Skin epidermis (tissue), 12 donors: ENCODE results near the gene RAD23B.
A peak's percentile ranks its signal among the peaks of the same experiment; 100 is the strongest.

Experiments used
- H3K27ac ChIP-seq, 21 experiments: fragments of 200-600 bp; sonication (generic) in 11 of 21; one replicate each; pipeline ENCODE4 v1.5.0; 2020; ENCODE audit warnings: mild to moderate bottlenecking in 3 of 21, inconsistent platforms in 2 of 21, moderate library complexity in 2 of 21
- H3K4me3 ChIP-seq, 7 experiments: fragments of 200-600 bp; sonication (generic) in 2 of 7; one replicate each; pipeline ENCODE4 v1.5.0; 2020; ENCODE audit warnings: inconsistent platforms in 2 of 7, mild to moderate bottlenecking in 2 of 7, moderate library complexity in 1 of 7

RAD23B gene

GRCh38 chr9:107266624-107267368 lies 16.3 kb upstream of the RAD23B start:
- Histone ChIP-seq H3K27ac (no peak overlapping the region), H3K4me3 (no peak overlapping the region)

DNA sequence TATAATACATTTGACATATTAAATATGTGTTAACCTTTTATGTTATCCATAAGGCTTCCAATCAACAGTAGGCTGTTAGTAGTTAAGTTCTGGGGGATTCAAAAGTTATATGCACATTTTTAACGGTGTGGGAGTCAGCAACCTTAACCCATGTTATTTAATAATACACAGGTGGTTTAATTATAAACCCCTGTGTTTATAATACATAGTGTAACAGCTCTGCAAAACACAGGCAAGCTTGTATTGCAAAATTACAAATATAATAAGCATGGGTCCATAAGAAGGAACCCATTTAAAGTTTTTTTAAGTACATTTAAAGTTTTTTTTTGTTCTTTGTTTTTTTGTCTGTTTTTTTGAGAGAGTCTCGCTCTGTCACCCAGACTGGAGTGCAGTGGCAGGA lies 14.5 kb upstream of the RAD23B start:
- H3K4me3 ChIP-seq, result no peak overlapping the region
- no peak overlapping the region for H3K27ac ChIP-seq

GRCh38 chr9:107269254-107269653 lies 13.8 kb upstream of the RAD23B start:
- peak overlapping the region in 1 of 21 experiments; percentile 23 for H3K27ac ChIP-seq
- H3K4me3 ChIP-seq, result no peak overlapping the region

DNA sequence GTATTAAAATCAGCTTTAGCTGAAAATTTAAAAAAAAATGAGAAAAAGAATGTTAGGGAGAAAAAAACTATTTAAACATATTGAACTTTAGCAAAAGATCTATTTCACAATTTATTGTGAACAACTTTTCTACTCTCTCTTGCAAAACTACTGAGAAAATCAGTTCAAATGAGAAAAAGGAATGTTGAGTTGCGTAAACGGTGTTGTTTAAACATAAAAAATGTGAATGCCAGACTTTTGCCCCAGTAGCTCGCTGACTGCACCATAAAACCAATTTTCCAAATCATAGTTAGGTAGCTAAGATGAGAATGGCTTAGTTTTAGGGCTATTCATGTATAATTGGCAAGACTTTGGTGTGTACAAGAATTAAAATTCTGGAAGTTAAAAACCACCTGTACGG lies 13.4 kb upstream of the RAD23B start:
- H3K4me3 ChIP-seq, result no peak overlapping the region
- no peak overlapping the region for H3K27ac ChIP-seq

DNA sequence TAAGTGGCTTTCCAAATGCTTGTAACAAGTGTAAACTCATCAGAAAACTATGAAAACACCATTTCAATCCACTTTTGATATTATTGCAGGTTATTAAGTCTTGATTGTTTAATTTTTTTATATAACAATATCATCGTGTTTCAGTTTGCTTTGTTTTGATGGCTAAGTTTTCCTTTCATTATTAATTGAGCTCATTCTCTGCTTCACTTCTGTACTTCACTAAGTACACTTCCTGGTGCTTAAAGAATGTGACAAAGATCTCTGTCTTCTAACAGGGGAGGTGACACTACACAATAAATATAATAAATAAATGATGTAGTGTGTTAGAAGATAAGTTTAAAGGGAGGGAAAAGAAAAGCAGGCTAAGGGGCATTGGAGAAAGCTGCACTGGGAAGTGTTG lies 13.0 kb upstream of the RAD23B start:
- Histone ChIP-seq H3K27ac (no peak overlapping the region), H3K4me3 (no peak overlapping the region)

DNA sequence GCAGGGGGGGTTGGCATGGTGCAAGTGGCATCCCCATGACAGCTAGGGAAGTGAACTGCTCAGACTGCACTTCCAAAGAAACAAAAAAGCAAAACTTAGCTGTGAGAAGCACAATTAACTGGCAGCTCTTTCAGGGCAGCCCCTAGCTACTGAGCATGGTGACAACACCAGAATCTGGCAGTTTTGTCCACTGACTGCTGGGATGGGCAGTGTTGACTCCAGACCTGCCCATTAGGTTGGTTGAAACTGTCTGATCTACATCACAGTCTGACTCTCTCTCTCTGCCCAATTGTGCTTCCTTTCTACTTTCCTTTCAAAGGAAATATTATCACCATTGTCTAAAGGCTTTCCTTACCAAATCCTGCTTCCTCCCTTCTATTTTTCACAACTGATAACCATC lies 12.5 kb upstream of the RAD23B start:
- H3K27ac ChIP-seq, result no peak overlapping the region
- H3K4me3 ChIP-seq, result no peak overlapping the region

- Histone ChIP-seq H3K27ac (no peak overlapping the region), H3K4me3 (no peak overlapping the region)
These were observed 9.4 kb upstream of the RAD23B start for GRCh38 chr9:107273634-107274033.

DNA sequence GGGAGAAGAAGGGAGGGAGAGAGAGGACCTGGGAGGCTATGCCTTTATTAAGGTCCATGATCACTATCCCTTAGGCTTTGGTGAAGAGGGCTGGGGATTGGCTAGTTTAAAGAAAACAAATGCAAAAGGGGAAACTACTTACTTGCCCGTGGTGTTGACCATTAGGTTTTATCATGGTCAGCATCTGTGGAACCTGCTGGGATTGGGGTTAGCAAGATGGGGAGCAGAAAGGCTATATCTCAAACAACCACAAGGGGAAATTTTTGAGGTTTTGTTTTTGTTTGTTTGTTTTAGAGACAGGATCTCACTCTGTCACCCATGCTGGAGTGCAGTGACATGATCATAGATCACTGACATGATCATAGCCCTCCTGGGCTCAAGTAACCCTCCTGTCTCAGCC lies 9.0 kb upstream of the RAD23B start:
- Histone ChIP-seq H3K4me3 (no peak overlapping the region), H3K27ac (no peak overlapping the region)

- Histone ChIP-seq H3K27ac (no peak overlapping the region), H3K4me3 (no peak overlapping the region)
These were observed 8.1 kb upstream of the RAD23B start for GRCh38 chr9:107274953-107275422.

DNA sequence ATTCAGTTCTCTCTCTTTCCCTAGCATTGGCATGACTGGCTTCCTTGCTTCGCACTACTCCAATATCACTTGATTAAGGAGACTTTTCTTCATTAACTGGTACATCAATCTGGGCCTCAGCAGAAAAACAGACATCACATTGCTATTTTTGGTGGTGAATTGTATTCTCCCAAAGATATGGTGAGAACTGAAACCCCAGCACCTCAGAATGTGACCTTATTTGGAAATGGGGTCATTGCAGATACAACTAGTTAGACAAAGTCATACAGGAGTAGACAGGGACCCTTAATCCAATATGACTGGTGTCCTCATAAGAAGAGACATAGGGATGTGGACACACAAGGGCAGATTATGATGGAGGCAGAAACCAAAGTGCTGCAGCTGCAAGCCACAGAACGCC lies 7.5 kb upstream of the RAD23B start:
- Histone ChIP-seq H3K4me3 (no peak overlapping the region), H3K27ac (no peak overlapping the region)

GRCh38 chr9:107276966-107277710 lies 5.9 kb upstream of the RAD23B start:
- Histone ChIP-seq H3K4me3 (no peak overlapping the region), H3K27ac (no peak overlapping the region)

DNA sequence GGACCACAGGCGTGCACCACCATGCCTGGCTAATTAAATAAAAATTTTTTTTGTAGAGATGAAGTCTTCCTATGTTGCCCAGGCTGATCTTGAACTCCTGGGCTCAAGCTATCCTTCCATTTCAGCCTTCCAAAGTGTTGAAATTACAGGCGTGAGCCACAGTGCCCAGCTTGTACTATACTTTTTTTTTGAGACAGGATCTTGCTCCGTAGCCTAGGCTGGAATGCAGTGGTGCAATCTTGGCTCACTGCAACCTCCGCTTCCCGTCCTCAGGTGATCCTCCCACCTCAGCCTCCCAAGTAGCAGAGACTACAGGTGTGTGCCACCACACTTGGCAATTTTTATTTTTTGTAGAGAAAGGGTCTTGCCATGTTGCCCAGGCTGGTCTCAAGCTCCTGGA lies 5.3 kb upstream of the RAD23B start:
- H3K27ac ChIP-seq, result no peak overlapping the region
- H3K4me3 ChIP-seq, result no peak overlapping the region

- Histone ChIP-seq H3K27ac (no peak overlapping the region), H3K4me3 (no peak overlapping the region)
These were observed 4.0 kb upstream of the RAD23B start for GRCh38 chr9:107279086-107279485.

- H3K4me3 ChIP-seq, result no peak overlapping the region
- peak overlapping the region in 10 of 21 experiments; percentile 5 to 81 (median 46) for H3K27ac ChIP-seq
These were observed 2.5 kb upstream of the RAD23B start for GRCh38 chr9:107280543-107280942.

GRCh38 chr9:107281184-107281583 lies 1.9 kb upstream of the RAD23B start:
- Histone ChIP-seq H3K27ac (peak overlapping the region in 8 of 21 experiments; percentile 5 to 81 (median 58)), H3K4me3 (no peak overlapping the region)

DNA sequence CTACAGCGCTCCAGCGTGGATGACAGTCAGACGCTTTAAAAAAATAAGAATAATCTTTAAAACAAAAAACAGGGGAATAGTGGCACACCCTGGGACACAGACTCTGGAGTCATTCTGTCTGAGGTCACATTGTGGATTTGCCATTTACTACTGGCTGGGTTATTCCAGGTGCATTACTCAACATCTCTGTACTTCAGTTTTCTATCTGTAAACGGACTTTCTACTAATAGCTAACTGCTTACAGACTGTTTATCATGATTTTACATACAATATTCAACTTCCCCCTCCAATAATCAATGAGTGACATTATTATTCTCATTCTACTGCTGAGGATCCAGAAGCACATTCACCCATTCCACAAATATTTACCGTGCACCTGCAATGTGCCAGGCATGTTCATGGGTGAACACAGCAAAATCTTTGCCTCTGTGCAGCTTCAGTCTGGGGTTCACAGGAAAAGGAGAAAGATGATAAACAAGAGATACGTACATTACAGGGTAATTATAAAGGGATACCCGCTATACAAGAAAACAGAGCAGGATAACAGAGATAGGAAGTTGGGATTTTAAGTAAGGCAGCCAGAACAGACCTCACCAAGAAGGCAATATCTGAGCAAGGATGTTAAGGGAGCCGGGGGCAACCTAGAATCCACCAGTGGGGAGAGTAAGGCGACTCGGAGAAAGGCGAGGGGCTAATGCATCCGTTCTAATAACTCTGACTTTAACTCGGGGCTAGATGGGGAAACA lies 984 bp upstream of the RAD23B start:
- Histone ChIP-seq H3K4me3 (peak overlapping the region; percentile 44 to 100 (median 92)), H3K27ac (peak overlapping the region in 20 of 21 experiments; percentile 38 to 100 (median 86))

GRCh38 chr9:107283623-107284616 lies 841 bp downstream of the RAD23B start:
- H3K4me3 ChIP-seq, result peak overlapping the region; percentile 81 to 100 (median 92)
- H3K27ac ChIP-seq, result peak overlapping the region; percentile 97 to 100 (median 99)

DNA sequence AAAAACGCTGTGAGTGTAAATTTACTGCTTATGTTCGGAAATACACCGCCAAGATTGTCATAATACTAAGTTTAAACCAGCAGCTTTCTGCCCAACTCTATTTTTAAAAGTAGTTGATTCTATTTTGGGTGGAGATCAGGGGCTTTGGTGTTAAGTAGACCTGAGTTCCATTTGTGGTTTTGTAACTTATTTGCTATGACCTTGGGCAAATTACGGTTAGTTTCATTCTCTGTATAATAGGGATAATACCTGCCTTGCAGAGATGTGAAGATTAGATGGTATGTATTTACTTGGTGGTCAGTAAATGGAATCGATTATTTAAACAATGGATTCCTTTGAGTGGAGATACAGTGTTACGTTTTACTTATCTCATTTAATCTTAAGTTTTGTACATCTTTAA lies 1.6 kb downstream of the RAD23B start:
- Histone ChIP-seq H3K27ac (peak overlapping the region in 19 of 21 experiments; percentile 97 to 100 (median 99)), H3K4me3 (peak overlapping the region; percentile 81 to 100 (median 92))

- Histone ChIP-seq H3K27ac (peak overlapping the region in 11 of 21 experiments; percentile 22 to 100 (median 99)), H3K4me3 (peak overlapping the region in 5 of 7 experiments; percentile 88 to 100 (median 96))
These were observed 2.2 kb downstream of the RAD23B start for GRCh38 chr9:107285286-107285685.
